Suprapubic skin (tissue), 4 donors: ENCODE results near the gene SLX9. TPM values are rescaled to one million over a fixed set of nuclear protein-coding genes. Genes with fewer than 3 reads are reported as not detected.

Source experiments
- DNase-seq, 2 donors: peaks; one replicate each; pipeline ENCODE4 v3.0.0-alpha.2; 2019; ENCODE audit warnings: low spot score in 2 of 2
- H3K27ac ChIP-seq: fragments of 200-600 bp; sonication (generic); one replicate; pipeline ENCODE4 v1.5.1; 2019
- H3K27me3 ChIP-seq: fragments of 200-600 bp; sonication (generic); one replicate; pipeline ENCODE4 v1.5.1; 2019
- H3K36me3 ChIP-seq: fragments of 200-600 bp; sonication (generic); one replicate; pipeline ENCODE4 v1.5.1; 2019
- H3K4me1 ChIP-seq: fragments of 200-600 bp; sonication (generic); one replicate; pipeline ENCODE4 v1.5.1; 2019
- H3K4me3 ChIP-seq: fragments of 200-600 bp; sonication (generic); one replicate; pipeline ENCODE4 v1.5.1; 2019; ENCODE audit warnings: mild to moderate bottlenecking
- H3K9me3 ChIP-seq: fragments of 200-600 bp; sonication (generic); one replicate; pipeline ENCODE4 v1.5.1; 2019
- CTCF ChIP-seq, 2 donors: fragments of 200-600 bp in 1 of 2; fragments of 450-650 bp in 1 of 2; sonication (generic) in 1 of 2; IDR thresholded peaks; one replicate each; pipeline ENCODE4 v1.5.1; 2016 to 2019; ENCODE audit warnings: antibody characterized with exemption in 2 of 2, mild to moderate bottlenecking in 1 of 2, moderate library complexity in 1 of 2
- EP300 ChIP-seq: sonication (generic); formaldehyde crosslinking; IDR thresholded peaks from one replicate; pipeline ENCODE4 v1.6.1; 2017; ENCODE audit warnings: antibody characterized with exemption
- POLR2A ChIP-seq, 2 donors: fragments of 450-650 bp; IDR thresholded peaks; one replicate each; pipeline ENCODE4 v1.6.1; 2017; ENCODE audit warnings: antibody characterized with exemption in 2 of 2, mild to moderate bottlenecking in 2 of 2, moderate library complexity in 2 of 2
- POLR2AphosphoS5 ChIP-seq, 3 donors: sonication (generic); formaldehyde crosslinking; IDR thresholded peaks; one replicate each; pipeline ENCODE4 v1.6.1; 2017; ENCODE audit warnings: antibody characterized with exemption in 3 of 3
- WGBS: methylation state at CpG from one replicate; pipeline ENCODE4 v1.1.5; 2018; 5-methylcytosine and 5-hydroxymethylcytosine counted together
- total RNA-seq, 4 donors: library from RNA; depleted of rRNA; stranded (reverse); fragments of >200 nt; gene quantifications; one replicate each; pipeline ENCODE4 v1.1.0, GENCODE V29; 2016

SLX9 gene
- total RNA-seq, 4 donors from 2014 or later = 13.4 to 16.9 (median 14.4) TPM

GRCh38 chr21:45026066-45026745 lies 86.4 kb downstream of the SLX9 start:
- WGBS = 93% methylated on average over 20 of the region's 22 CpGs
- Histone ChIP-seq H3K27ac (no peak overlapping the region), H3K36me3 (no peaks in the 10 kb centered on the region), H3K27me3 (no peaks in the 10 kb centered on the region), H3K4me1 (peaks cover 14% of the 10 kb centered on the region), H3K4me3 (no peak overlapping the region), H3K9me3 (no peaks in the 10 kb centered on the region)
- no peak for TF ChIP-seq POLR2A (IDR thresholded peaks at IDR 0.05)
- no peak for TF ChIP-seq EP300
- TF ChIP-seq CTCF (IDR thresholded peaks at IDR 0.05) = no peak
- TF ChIP-seq POLR2AphosphoS5 (IDR thresholded peaks at IDR 0.05) = no peak
- DNase-seq = no peak

Other genes starting within 250 kb of the SLX9 start
- 1 to 10 TPM in 2 of 4 donors, not detected in 2; 1.3 to 2.9 TPM for gene KRTAP10-12, start 242.9 kb upstream of the SLX9 start, total RNA-seq
- gene TSPEAR, start 228.5 kb upstream of the SLX9 start, total RNA-seq = under 1 TPM in 3 of 4 donors, not detected in 1; 0.21 to 0.59 (median 0.32) TPM
- gene UBE2G2, start 138.2 kb upstream of the SLX9 start, total RNA-seq = 100 to 1,000 TPM in 2 of 4 donors, 10 to 100 TPM in 2; 62.5 to 126 (median 91.6) TPM
- gene SUMO3, start 122.0 kb upstream of the SLX9 start, total RNA-seq = 10 to 100 TPM; 30.5 to 38.3 (median 35.9) TPM
- 100 to 1,000 TPM; 114 to 172 (median 143) TPM for gene PTTG1IP, start 66.3 kb upstream of the SLX9 start, total RNA-seq
- gene ITGB2, start 19.1 kb upstream of the SLX9 start, total RNA-seq = 10 to 100 TPM; 11.2 to 18.8 (median 15.3) TPM
- 10 to 100 TPM; 13.2 to 23.6 (median 20.3) TPM for gene ADARB1, start 134.6 kb downstream of the SLX9 start, total RNA-seq